ENCODE data around the gene XXYLT1. TPM values are rescaled to one million over a fixed set of nuclear protein-coding genes. Genes with fewer than 3 reads are reported as not detected.
"Not testable (repeated sequence)": the region's sequence is repeated elsewhere in the genome, so short reads cannot be mapped to it uniquely, and the experiment has no call there.

Gene XXYLT1
- total RNA-seq, 1 donor = 21.0 TPM

GRCh38 chr3:195238586-195239118 lies 32.3 kb downstream of the XXYLT1 start:
- no peak overlapping the region for H3K4me3 ChIP-seq (ENCODE audit: low read depth, low read length)
- TF ChIP-seq CTCF (IDR thresholded peaks at IDR 0.05; ENCODE audit: insufficient read depth, low read length) = no peak
- DNase-seq (ENCODE audit: low read depth) = peak; percentile 64

GRCh38 chr3:195238081-195238571 lies 32.8 kb downstream of the XXYLT1 start:
- DNase-seq (ENCODE audit: low read depth) = no peak
- no peak overlapping the region for H3K4me3 ChIP-seq (ENCODE audit: low read depth, low read length)
- no peak for TF ChIP-seq CTCF (IDR thresholded peaks at IDR 0.05; ENCODE audit: insufficient read depth, low read length)

GRCh38 chr3:195236801-195237570 lies 34.0 kb downstream of the XXYLT1 start:
- no peak for DNase-seq (ENCODE audit: low read depth)
- no peak overlapping the region for H3K4me3 ChIP-seq (ENCODE audit: low read depth, low read length)
- TF ChIP-seq CTCF (IDR thresholded peaks at IDR 0.05; ENCODE audit: insufficient read depth, low read length) = no peak

DNA sequence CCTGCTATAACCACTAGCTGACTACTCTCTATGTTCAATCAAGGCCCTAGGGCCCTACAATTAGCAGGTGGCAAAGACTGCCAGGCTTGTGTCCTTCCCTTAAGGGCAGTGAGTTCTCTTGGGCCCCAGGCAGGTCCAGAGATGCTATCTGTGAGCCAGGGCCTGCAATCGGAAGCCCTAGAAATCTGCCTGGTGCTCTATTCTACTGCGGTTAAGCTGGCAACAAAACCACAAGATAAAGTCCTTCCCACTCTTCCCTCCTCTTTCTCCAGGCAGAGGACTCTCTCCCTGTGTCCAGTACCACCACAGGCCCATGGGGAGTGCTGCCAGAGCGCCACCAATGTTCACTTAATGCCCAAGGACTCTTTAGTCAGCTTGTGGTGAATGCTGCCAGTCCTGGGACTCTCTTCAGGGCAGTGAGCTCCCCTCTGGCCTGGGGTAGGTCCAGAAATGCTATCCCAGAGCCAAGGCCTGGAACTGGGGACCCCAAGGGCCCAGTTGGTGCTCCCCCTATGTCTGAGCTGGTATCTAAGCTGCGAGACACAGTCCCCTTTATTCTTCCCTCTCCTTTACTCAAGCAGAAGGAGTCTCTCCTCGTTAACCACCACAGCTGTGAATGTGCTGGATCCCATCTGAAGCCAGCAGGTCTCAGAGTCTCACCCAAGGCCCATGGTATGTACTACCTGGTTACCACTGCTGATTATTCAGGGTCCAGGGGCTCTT lies 34.7 kb downstream of the XXYLT1 start:
- DNase-seq (ENCODE audit: low read depth) = no peak
- no peak overlapping the region for H3K4me3 ChIP-seq (ENCODE audit: low read depth, low read length)
- TF ChIP-seq CTCF (IDR thresholded peaks at IDR 0.05; ENCODE audit: insufficient read depth, low read length) = no peak

DNA sequence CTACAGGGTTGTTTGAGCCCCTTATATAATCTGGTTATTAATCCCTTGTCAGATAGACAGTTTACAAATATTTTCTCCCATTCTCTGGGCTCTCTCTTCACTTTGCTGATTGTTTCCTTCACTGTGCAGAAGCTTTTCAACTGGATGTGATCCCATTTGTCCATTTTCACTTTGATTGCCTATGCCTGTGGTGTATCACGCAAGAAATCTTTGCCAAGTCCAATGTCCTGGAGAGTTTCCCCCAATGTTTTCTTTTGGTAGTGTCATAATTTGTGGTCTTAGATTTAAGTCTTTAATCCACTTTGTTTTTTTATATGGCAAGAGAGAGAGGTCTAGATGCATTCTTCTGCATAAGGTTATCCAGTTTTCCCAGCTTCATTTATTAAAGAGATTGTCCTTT lies 40.7 kb downstream of the XXYLT1 start:
- TF ChIP-seq CTCF (IDR thresholded peaks at IDR 0.05; ENCODE audit: insufficient read depth, low read length) = no peak
- no peak overlapping the region for H3K4me3 ChIP-seq (ENCODE audit: low read depth, low read length)
- no peak for DNase-seq (ENCODE audit: low read depth)

- DNase-seq (ENCODE audit: low read depth); H3K4me3 ChIP-seq (ENCODE audit: low read depth, low read length): not testable (repeated sequence)
Measured at GRCh38 chr3:195228886-195229285, 42.1 kb downstream of the XXYLT1 start.

GRCh38 chr3:195227871-195228270 lies 43.1 kb downstream of the XXYLT1 start:
- DNase-seq (ENCODE audit: low read depth) = no peak
- H3K4me3 ChIP-seq (ENCODE audit: low read depth, low read length) = no peak overlapping the region
- TF ChIP-seq CTCF (IDR thresholded peaks at IDR 0.05; ENCODE audit: insufficient read depth, low read length) = no peak
